SU-DHL-6 (cell line): ENCODE results near the gene RIMS4.

Source experiments
- H2AFZ ChIP-seq: fragments of 200-600 bp; sonication (generic); 2 replicates; pipeline ENCODE4 v1.6.1; 2014; ENCODE audit warnings: low read depth, mild to moderate bottlenecking, moderate library complexity, mixed read lengths, antibody characterized with exemption, low read length; ENCODE audit not compliant: severe bottlenecking
- H3F3A ChIP-seq: fragments of 200-600 bp; shearing (Covaris generic); 2 replicates; pipeline ENCODE4 v1.6.0; 2016; ENCODE audit warnings: antibody characterized with exemption, mild to moderate bottlenecking; ENCODE audit not compliant: insufficient read depth
- H3K27ac ChIP-seq: fragments of 200-600 bp; sonication (generic); 2 replicates; pipeline ENCODE4 v1.5.1; 2016; ENCODE audit warnings: low read depth, mild to moderate bottlenecking, low read length, moderate library complexity, mixed read lengths
- H3K27me3 ChIP-seq: fragments of 200-600 bp; sonication (generic), shearing (Covaris generic); 2 replicates; pipeline ENCODE4 v1.6.0; 2014; ENCODE audit warnings: mild to moderate bottlenecking, low read length
- H3K36me3 ChIP-seq: fragments of 200-600 bp; sonication (generic); 2 replicates; pipeline ENCODE4 v1.6.1; 2014; ENCODE audit warnings: mild to moderate bottlenecking, low read length, mixed read lengths
- H3K4me2 ChIP-seq: fragments of 300-600, 200-600 bp; shearing (Covaris generic), sonication (generic); 2 replicates; pipeline ENCODE4 v1.6.0; 2014; ENCODE audit warnings: low read length, low read depth, mild to moderate bottlenecking; ENCODE audit not compliant: poor library complexity, severe bottlenecking
- H3K4me3 ChIP-seq: fragments of 200-600 bp; sonication (generic); 2 replicates; pipeline ENCODE4 v1.5.1; 2014; ENCODE audit warnings: antibody characterized with exemption, low read length, mild to moderate bottlenecking, mixed read lengths; ENCODE audit not compliant: insufficient read depth, poor library complexity, severe bottlenecking
- H3K79me2 ChIP-seq: fragments of 200-600 bp; sonication (generic); 2 replicates; pipeline ENCODE4 v1.6.1; 2014; ENCODE audit warnings: mild to moderate bottlenecking, low read length, moderate library complexity; ENCODE audit not compliant: insufficient read depth
- H3K9ac ChIP-seq: fragments of 200-600 bp; sonication (generic); 2 replicates; pipeline ENCODE4 v1.7.0; 2014; ENCODE audit warnings: mild to moderate bottlenecking, low read length
- H3K9me2 ChIP-seq: fragments of 200-600 bp; sonication (generic); replicated peaks from 2 replicates; pipeline ENCODE4 v1.6.1; 2014; ENCODE audit warnings: low read length; ENCODE audit not compliant: insufficient read depth
- H3K9me3 ChIP-seq: fragments of 200-600 bp; sonication (generic); 2 replicates; pipeline ENCODE4 v1.6.1; 2014; ENCODE audit warnings: low read length, mixed read lengths; ENCODE audit not compliant: insufficient read depth
- H4K20me1 ChIP-seq: fragments of 200-600 bp; sonication (generic); 2 replicates; pipeline ENCODE4 v1.6.1; 2014; ENCODE audit warnings: low read depth, mild to moderate bottlenecking, antibody characterized with exemption, low read length, moderate library complexity, mixed read lengths
- EZH2phosphoT487 ChIP-seq: fragments of 200-600 bp; sonication (generic), shearing (Covaris generic); conservative IDR thresholded peaks from 2 replicates; pipeline ENCODE4 v1.6.1; 2018; ENCODE audit warnings: mild to moderate bottlenecking, antibody characterized with exemption, low read length, moderate library complexity, mixed read lengths
- TF ChIP-seq, protein P1 (sequence below): fragments of 200-600 bp; sonication (generic); IDR thresholded peaks from one replicate; pipeline ENCODE4 v1.5.1; 2017; ENCODE audit warnings: antibody characterized with exemption, mild to moderate bottlenecking, low read length, moderate library complexity; ENCODE audit not compliant: insufficient read depth, poor library complexity, severe bottlenecking

Gene RIMS4

DNA sequence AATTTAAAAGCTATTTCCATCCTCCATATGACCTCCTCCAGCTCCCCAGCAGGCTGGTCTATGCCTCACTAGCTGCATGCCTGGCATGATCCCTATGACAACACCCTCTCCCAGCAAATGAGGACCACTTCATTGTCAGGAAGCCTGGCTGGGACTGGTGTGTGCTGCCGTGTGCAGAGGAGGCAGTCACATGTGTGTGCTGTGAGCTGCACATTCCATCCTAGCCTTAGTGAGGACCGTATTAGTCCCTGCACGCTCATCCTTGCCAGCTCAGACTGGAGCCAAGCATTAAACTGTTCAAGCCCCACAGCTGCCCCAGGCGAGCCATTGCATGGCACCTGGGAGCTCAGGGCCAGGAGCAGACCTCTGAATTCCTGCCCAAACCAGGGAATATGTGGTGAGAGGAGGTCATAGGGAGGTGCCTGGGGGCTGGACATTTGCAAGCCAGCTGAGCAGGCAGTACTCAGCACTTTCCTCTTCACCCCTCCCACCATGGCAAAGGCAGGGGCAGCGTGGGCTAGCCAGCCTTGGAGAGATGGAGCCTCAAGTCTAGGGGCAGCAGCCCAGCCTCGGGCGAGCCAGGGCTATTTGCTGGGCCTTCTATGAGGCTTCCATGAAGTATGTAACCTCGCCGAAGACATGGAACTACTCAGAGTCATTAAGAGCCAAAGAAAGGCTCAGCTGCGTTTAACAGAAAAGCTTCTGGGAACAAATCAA, 103.9 kb downstream of the RIMS4 start:
- Histone ChIP-seq H3K27me3 (no peaks in the 10 kb centered on the region), H3K27ac (no peak overlapping the region), H3K9me2 (no peaks in the 10 kb centered on the region), H3K9ac (no peak overlapping the region), H3K4me2 (no peak overlapping the region), H3F3A (no peaks in the 10 kb centered on the region), H4K20me1 (no peaks in the 10 kb centered on the region), H3K4me3 (no peak overlapping the region), H3K36me3 (no peaks in the 10 kb centered on the region), H2AFZ (no peak overlapping the region), H3K9me3 (no peaks in the 10 kb centered on the region), H3K79me2 (no peaks in the 10 kb centered on the region)
- no peak for TF ChIP-seq EZH2phosphoT487
- TF ChIP-seq, protein P1, sequence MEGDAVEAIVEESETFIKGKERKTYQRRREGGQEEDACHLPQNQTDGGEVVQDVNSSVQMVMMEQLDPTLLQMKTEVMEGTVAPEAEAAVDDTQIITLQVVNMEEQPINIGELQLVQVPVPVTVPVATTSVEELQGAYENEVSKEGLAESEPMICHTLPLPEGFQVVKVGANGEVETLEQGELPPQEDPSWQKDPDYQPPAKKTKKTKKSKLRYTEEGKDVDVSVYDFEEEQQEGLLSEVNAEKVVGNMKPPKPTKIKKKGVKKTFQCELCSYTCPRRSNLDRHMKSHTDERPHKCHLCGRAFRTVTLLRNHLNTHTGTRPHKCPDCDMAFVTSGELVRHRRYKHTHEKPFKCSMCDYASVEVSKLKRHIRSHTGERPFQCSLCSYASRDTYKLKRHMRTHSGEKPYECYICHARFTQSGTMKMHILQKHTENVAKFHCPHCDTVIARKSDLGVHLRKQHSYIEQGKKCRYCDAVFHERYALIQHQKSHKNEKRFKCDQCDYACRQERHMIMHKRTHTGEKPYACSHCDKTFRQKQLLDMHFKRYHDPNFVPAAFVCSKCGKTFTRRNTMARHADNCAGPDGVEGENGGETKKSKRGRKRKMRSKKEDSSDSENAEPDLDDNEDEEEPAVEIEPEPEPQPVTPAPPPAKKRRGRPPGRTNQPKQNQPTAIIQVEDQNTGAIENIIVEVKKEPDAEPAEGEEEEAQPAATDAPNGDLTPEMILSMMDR, result no peak

DNA sequence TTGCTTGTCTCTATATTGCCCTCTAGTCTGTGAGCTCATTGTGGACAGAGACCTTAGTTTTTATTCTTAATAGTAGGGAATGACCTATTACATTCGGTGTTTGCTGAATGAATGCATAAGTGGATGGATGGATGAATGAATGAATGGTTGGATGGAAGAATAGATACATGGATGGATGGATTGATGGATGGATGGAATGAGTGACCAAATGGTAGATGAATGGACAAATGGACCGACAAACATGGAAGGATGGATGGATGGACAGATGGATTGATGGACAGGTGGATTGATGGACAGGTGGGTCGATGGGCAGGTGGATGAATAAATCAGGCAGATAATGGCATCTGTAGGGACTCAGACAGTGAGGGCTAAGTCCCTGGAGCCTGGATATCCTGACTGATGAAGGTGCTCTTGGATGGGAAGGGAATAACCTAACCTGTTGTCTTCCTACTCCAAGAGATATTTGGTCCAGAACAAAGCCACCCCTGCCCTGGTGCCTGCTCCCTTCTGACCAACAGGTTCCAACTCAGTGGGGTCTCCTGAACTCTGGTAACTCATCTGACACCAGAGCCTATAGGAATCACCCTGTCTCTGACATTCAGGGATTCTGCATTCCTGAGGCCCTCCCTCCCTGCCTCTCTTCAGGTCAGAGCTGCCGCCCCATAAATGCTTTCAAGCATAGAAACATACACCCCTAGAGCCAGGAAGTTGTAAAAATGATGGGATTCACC, 104.8 kb downstream of the RIMS4 start:
- TF ChIP-seq EZH2phosphoT487, result no peak
- TF ChIP-seq, protein P1, result no peak
- Histone ChIP-seq H2AFZ (no peak overlapping the region), H3F3A (no peaks in the 10 kb centered on the region), H3K36me3 (no peaks in the 10 kb centered on the region), H3K27ac (no peak overlapping the region), H3K4me3 (no peak overlapping the region), H3K9ac (no peak overlapping the region), H3K9me3 (no peaks in the 10 kb centered on the region), H4K20me1 (no peaks in the 10 kb centered on the region), H3K9me2 (no peaks in the 10 kb centered on the region), H3K4me2 (no peak overlapping the region), H3K79me2 (no peaks in the 10 kb centered on the region), H3K27me3 (no peaks in the 10 kb centered on the region)

DNA sequence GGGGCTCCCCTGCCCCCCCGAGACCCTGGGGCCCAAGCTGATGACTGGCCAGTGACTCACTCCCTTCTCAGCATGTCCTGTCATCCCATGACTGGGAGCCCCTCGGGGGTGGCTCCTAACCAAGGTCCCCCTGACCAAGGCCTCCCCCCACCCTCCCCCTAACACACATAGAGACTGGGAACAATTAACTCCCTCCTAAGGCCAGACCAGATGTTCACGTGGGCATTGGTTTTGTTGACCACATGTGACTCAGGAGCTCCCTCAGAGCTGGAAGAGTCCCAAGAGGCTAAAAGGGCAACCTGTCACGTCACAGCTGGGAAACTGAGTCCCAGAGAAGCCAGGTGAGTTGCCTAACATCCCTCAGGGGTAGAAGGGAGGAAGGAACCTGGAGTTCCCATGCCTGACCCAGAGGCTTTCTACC, 105.8 kb downstream of the RIMS4 start:
- TF ChIP-seq, protein P1, result no peak
- no peak for TF ChIP-seq EZH2phosphoT487
- Histone ChIP-seq H3K27ac (no peak overlapping the region), H3K27me3 (no peaks in the 10 kb centered on the region), H2AFZ (no peak overlapping the region), H4K20me1 (no peaks in the 10 kb centered on the region), H3K4me2 (no peak overlapping the region), H3K79me2 (no peaks in the 10 kb centered on the region), H3K9ac (no peak overlapping the region), H3K4me3 (no peak overlapping the region), H3K9me3 (no peaks in the 10 kb centered on the region), H3K36me3 (no peaks in the 10 kb centered on the region), H3F3A (no peaks in the 10 kb centered on the region), H3K9me2 (no peaks in the 10 kb centered on the region)
